GM21529 (cell line): ENCODE results near the gene SLIT1.

Source experiments
- ATAC-seq: cut with Tn5 transposase; IDR thresholded peaks from one replicate; pipeline ENCODE4 v1.9.1; 2021; ENCODE audit not compliant: unreplicated experiment

SLIT1 gene

GRCh38 chr10:96984541-96985131 is 201.1 kb downstream of the SLIT1 start:
- ATAC-seq = no peak

DNA sequence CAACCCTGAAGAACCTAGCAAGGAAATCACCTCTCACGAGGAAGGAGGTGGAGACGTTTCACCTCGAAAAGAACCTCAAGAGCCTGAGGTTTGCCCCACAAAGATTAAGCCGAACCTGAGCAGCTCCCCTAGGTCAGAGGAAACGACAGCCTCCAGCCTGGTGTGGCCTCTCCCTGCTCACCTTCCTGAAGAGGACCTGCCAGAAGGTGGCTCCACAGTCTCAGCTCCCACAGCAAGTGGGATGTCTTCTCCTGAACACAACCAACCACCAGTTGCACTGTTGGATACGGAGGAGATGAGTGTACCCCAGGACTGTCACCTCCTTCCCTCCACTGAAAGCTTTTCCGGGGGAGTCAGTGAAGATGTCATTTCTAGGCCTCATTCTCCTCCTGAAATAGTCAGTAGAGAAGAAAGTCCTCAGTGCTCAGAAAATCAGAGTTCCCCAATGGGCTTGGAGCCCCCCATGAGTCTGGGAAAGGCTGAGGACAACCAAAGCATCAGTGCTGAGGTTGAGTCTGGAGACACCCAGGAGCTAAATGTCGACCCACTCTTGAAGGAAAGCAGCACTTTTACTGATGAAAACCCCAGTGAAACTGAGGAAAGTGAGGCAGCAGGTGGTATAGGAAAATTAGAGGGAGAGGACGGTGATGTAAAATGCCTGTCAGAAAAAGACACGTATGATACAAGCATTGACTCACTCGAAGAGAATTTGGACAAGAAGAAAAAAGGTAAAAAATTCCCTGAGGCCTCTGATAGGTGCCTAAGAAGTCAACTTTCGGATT is 203.4 kb downstream of the SLIT1 start:
- ATAC-seq = no peak

GRCh38 chr10:96978621-96979154 is 207.1 kb downstream of the SLIT1 start:
- ATAC-seq = peak; percentile 77

- no peak for ATAC-seq
Measured at GRCh38 chr10:96975136-96975535, 210.6 kb downstream of the SLIT1 start.

- ATAC-seq = peak; percentile 37
Measured at GRCh38 chr10:96973809-96974747, 211.7 kb downstream of the SLIT1 start.

DNA sequence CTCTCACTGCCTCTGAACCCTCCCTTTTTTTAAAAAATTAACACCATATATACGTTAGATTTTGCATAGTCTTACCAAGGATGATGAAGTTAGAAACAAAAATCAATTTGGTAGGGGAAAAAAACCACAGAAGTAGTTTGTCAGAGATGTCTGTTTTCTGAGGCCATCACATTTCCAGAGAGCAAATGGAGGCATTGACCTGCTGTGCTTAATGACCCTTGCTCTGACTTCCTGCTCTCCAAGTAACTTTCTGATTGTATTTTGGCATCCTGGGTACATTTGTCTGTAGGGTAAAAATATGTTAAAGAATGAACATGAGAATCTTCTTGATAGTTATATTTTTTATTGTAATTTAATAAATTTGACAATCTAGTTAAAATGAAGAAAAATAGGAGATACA is 213.5 kb downstream of the SLIT1 start:
- no peak for ATAC-seq

DNA sequence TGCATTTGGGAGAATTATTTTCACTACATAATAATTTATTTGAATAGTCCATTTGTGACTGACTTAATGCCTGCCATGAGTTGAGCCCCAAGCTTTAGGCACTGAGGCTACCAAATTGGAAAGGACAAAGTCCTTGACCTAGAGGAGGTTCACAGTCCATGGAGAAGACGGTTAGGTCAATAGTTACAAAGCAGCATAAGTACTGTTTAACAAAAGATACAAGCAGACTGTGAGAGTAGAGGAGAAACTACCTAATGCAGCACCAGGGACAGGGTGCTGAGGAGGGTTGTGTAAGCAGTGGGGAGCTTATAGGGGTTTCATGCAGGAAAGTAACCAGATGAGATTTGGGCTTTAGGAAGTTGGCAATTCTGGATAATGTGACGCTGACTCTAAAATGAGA is 214.4 kb downstream of the SLIT1 start:
- no peak for ATAC-seq

DNA sequence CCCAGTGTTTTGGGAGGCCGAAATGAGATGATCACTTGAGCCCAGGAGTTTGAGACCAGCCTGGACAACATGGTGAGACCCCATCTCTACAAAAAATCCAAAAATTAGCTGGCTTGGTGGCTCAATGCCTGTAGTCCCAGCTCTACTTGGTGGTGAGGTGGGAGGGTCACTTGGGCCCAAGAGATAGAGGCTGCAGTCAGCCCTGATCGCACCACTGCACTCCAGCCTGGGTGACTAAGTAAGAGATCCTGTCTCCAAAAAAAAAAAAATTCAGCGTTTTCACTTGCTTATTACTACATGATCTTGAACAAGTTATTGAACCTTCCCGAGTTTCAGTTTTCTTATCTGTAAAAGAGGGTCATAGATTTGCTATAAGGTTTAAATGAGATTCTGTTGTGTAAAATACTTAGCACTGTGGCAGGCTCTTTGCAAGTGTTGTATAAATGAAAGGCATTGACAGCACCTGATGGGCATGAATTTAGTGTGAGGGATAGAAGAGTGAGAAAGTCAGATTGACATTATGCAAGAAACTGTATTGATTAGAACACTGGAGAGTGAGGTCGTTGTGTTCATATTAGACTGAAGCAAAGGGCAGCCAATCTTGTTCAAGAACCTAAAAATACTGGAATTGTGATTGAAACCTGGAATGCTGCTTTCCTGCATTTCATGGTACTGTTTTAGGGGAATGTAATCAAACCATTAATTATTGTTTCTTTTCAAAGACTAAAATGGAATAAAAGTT is 216.9 kb downstream of the SLIT1 start:
- no peak for ATAC-seq

DNA sequence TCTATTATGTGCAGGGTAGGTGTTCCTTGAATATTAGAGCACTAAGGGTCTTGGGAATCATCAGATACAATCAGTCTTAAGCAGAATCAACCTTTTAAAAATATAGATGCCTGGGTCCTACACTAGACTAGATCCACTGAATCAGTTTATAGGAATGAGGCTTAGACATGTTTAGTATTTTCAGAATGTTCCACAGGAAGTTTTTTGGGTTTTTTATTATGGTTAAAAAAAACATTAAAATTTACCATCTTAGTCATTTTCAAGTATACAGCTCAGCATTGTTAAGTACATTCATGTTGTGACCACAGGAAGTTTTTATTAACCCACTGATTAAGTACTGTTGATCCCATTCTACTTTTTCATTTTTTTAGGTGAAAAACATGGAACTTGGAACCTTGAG is 217.9 kb downstream of the SLIT1 start:
- no peak for ATAC-seq

- no peak for ATAC-seq
Measured at GRCh38 chr10:96964131-96964530, 221.6 kb downstream of the SLIT1 start.

- no peak for ATAC-seq
Measured at GRCh38 chr10:96960872-96961271, 224.9 kb downstream of the SLIT1 start.

GRCh38 chr10:96959733-96960132 is 226.0 kb downstream of the SLIT1 start:
- no peak for ATAC-seq

DNA sequence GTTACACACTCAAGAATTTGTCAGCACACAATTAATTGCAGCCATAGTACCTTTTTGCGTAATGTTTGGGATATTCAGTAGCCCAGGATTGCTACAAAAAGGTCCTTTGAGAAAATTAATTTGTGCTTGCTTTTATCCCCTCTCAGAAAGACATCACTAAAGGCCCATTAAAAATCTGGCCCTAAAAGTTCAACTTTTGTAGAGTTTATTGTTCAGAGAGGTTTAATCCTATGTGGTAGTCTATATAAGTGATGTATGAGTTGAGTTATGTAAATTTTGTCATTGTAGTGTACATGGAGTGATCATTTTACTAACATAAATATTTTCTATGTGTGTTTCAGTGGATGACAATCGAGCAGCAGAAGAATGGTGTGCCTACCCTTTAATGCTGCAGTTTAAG is 227.7 kb downstream of the SLIT1 start:
- no peak for ATAC-seq

DNA sequence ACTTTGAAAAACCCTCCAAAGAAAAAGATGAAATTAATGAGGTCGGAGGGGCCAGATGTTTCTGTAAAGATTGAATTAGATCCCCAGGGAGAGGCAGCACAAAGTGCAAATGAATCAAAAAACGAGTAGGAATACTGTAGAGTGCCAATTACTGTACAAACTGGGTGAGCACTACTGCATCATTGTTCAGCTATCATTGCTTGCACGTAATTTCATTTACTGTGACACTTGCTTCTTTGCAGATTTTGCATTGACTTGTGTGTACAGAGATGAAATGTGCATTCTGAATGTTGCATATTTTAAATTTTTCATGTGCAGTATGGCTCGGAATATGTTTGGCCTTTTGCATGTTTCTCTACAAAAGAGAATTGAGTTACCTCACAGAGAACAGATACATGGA is 230.0 kb downstream of the SLIT1 start:
- ATAC-seq = no peak

GRCh38 chr10:96951954-96952353 is 233.8 kb downstream of the SLIT1 start:
- ATAC-seq = no peak

GRCh38 chr10:96949039-96949683 is 236.6 kb downstream of the SLIT1 start:
- ATAC-seq = no peak
